ENCODE data around the gene CYLD.

CYLD gene

GRCh38 chr16:50711862-50712559 is 29.9 kb upstream of the CYLD start:
- DNase-seq (ENCODE audit: extremely low read depth, low read depth) = no peak
- no peak for TF ChIP-seq CTCF (IDR thresholded peaks at IDR 0.05; ENCODE audit: low read depth, low read length, missing control alignments)
- H3K4me3 ChIP-seq (replicated peaks; ENCODE audit: low read depth, low read length) = no peak overlapping the region

- no peak overlapping the region for H3K4me3 ChIP-seq (replicated peaks; ENCODE audit: low read depth, low read length)
- TF ChIP-seq CTCF (IDR thresholded peaks at IDR 0.05; ENCODE audit: low read depth, low read length, missing control alignments) = no peak
- DNase-seq (ENCODE audit: extremely low read depth, low read depth) = no peak
Measured at GRCh38 chr16:50712560-50712898, 29.4 kb upstream of the CYLD start.

- no peak for TF ChIP-seq CTCF (IDR thresholded peaks at IDR 0.05; ENCODE audit: low read depth, low read length, missing control alignments)
Measured at GRCh38 chr16:50712956-50713355, 28.9 kb upstream of the CYLD start.

GRCh38 chr16:50717091-50717490 is 24.8 kb upstream of the CYLD start:
- no peak for TF ChIP-seq CTCF (IDR thresholded peaks at IDR 0.05; ENCODE audit: low read depth, low read length, missing control alignments)
- DNase-seq (ENCODE audit: extremely low read depth, low read depth) = no peak
- no peak overlapping the region for H3K4me3 ChIP-seq (replicated peaks; ENCODE audit: low read depth, low read length)

More at GRCh38 chr16:50712956-50713355, 28.9 kb upstream of the CYLD start:
- DNase-seq (ENCODE audit: extremely low read depth, low read depth) = no peak
- H3K4me3 ChIP-seq (replicated peaks; ENCODE audit: low read depth, low read length) = no peak overlapping the region

GRCh38 chr16:50717494-50717893 is 24.4 kb upstream of the CYLD start:
- H3K4me3 ChIP-seq (replicated peaks; ENCODE audit: low read depth, low read length) = no peak overlapping the region
- no peak for TF ChIP-seq CTCF (IDR thresholded peaks at IDR 0.05; ENCODE audit: low read depth, low read length, missing control alignments)
- no peak for DNase-seq (ENCODE audit: extremely low read depth, low read depth)

- H3K4me3 ChIP-seq (replicated peaks; ENCODE audit: low read depth, low read length) = no peak overlapping the region
- no peak for DNase-seq (ENCODE audit: extremely low read depth, low read depth)
- TF ChIP-seq CTCF (IDR thresholded peaks at IDR 0.05; ENCODE audit: low read depth, low read length, missing control alignments) = no peak
Measured at GRCh38 chr16:50718061-50718760, 23.7 kb upstream of the CYLD start.

Data from HFF-Myc (cell line).